WERI-Rb-1 (cell line): ENCODE data around the gene IFNK.
A peak's percentile ranks its signal among the peaks of the same experiment; 100 is the strongest.

ENCODE experiments used
- DNase-seq: peaks from one replicate; pipeline ENCODE4 v3.0.0-alpha.2; 2020
- H3K27ac ChIP-seq: fragments of 250-450 bp; sonication (Bioruptor Pico); 2 replicates; pipeline ENCODE4 v1.5.1; 2020; ENCODE audit warnings: mild to moderate bottlenecking, moderate library complexity
- H3K27me3 ChIP-seq: fragments of 250-450 bp; sonication (Bioruptor Pico); 2 replicates; pipeline ENCODE4 v1.5.1; 2021; ENCODE audit warnings: mild to moderate bottlenecking, low read depth, moderate library complexity; ENCODE audit not compliant: insufficient read depth, severe bottlenecking
- H3K36me3 ChIP-seq: fragments of 250-450 bp; sonication (Bioruptor Pico); 2 replicates; pipeline ENCODE4 v1.5.1; 2020; ENCODE audit warnings: mild to moderate bottlenecking, moderate library complexity
- H3K4me3 ChIP-seq: 2 replicates; pipeline ENCODE4 v1.5.1; 2011; ENCODE audit warnings: low read depth, mild to moderate bottlenecking, control low read depth, low read length
- H3K9me3 ChIP-seq: fragments of 250-450 bp; sonication (Bioruptor Pico); 2 replicates; pipeline ENCODE4 v1.5.1; 2021; ENCODE audit warnings: mild to moderate bottlenecking, moderate library complexity; ENCODE audit not compliant: severe bottlenecking
- TF ChIP-seq, protein P1 (sequence below): IDR thresholded peaks from 2 replicates; pipeline ENCODE4 v1.5.1; 2011; ENCODE audit warnings: low read depth, mild to moderate bottlenecking, control low read depth, inconsistent platforms, low read length

Gene IFNK

DNA sequence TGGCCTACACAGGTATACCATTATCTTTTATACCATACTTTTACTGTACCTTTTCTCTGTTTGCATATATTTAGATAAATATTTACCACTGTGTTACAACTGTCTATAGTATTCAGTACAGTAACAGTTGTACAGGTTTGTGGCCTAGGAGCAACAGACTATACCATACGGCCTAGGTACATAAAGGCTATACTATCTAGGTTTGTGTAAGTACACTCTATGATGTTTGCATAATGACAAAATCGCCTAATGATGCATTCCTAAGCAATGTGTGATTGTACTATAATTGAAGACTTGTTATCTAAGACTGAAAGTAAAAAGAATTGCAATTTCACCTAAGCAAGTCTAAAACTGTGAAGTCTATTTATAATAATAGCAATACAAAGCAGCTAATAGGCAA lies 45.3 kb downstream of the IFNK start:
- DNase-seq = no peak
- Histone ChIP-seq H3K9me3 (no peaks in the 10 kb centered on the region), H3K27me3 (no peaks in the 10 kb centered on the region), H3K4me3 (no peak overlapping the region), H3K36me3 (no peaks in the 10 kb centered on the region; the same call in 1 of the 2 replicates), H3K27ac (no peak overlapping the region)
- TF ChIP-seq, protein P1, sequence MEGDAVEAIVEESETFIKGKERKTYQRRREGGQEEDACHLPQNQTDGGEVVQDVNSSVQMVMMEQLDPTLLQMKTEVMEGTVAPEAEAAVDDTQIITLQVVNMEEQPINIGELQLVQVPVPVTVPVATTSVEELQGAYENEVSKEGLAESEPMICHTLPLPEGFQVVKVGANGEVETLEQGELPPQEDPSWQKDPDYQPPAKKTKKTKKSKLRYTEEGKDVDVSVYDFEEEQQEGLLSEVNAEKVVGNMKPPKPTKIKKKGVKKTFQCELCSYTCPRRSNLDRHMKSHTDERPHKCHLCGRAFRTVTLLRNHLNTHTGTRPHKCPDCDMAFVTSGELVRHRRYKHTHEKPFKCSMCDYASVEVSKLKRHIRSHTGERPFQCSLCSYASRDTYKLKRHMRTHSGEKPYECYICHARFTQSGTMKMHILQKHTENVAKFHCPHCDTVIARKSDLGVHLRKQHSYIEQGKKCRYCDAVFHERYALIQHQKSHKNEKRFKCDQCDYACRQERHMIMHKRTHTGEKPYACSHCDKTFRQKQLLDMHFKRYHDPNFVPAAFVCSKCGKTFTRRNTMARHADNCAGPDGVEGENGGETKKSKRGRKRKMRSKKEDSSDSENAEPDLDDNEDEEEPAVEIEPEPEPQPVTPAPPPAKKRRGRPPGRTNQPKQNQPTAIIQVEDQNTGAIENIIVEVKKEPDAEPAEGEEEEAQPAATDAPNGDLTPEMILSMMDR = no peak

DNA sequence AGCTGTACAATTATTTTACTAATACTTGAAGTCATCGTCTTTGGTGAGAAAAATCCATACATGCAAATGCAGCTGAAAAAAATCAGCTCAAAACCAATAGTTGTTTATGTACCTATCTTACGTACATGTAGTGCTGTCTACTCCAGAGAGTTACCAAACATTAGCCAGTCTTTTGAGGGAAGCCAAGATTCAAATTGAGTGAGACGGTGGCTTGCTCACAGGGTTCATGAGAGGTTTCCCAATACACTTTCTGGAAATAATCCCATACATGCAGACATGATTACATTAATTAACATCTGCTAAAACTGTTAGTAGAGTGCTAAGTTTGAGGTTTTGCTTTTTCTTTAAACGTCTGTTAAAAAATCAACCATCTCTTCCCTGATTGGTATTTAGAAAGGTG lies 46.9 kb downstream of the IFNK start:
- Histone ChIP-seq H3K4me3 (no peak overlapping the region), H3K36me3 (no peaks in the 10 kb centered on the region; the same call in 1 of the 2 replicates), H3K27me3 (no peaks in the 10 kb centered on the region), H3K27ac (no peak overlapping the region), H3K9me3 (no peaks in the 10 kb centered on the region)
- TF ChIP-seq, protein P1 = no peak
- DNase-seq = no peak

DNA sequence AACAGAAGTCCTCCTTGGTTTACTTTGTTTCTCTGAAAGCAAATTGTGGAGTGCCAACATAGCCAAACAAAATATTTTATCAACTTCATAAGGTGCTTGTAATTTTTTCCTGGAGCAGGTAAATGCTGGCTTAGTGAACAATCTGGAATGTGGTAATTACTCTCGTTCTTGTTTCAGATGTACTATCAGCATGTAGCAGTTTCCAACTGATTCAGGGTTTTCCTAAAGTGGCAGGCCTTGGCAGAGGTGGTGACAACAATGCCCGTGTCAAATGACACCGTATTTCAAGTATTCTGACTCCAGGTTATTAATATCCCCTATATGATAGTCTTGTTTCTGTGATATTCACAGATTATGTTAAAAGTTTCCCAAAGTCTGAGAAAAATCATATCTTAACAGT lies 48.0 kb downstream of the IFNK start:
- Histone ChIP-seq H3K36me3 (no peaks in the 10 kb centered on the region), H3K9me3 (no peaks in the 10 kb centered on the region), H3K27me3 (no peaks in the 10 kb centered on the region), H3K4me3 (peak overlapping the region; percentile 91; the same call in 1 of the 2 replicates), H3K27ac (no peak overlapping the region)
- TF ChIP-seq, protein P1 = no peak
- DNase-seq = no peak

DNA sequence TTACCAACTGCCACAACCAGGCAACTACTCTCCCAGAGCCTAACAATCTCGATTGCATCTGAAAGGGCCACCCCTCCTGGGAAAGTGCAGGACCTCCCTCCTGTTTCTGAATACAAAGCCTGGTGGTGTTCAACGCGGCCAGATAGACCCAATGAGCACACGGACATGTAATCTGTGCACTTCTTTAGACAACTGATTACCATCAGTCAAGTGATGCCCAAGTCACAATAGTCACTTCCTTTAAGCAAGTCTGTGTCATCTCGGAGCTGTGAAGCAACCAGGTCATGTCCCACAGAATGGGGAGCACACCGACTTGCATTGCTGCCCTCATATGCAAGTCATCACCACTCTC lies 48.5 kb downstream of the IFNK start:
- TF ChIP-seq, protein P1 = no peak
- Histone ChIP-seq H3K36me3 (no peaks in the 10 kb centered on the region), H3K27me3 (no peaks in the 10 kb centered on the region), H3K9me3 (no peaks in the 10 kb centered on the region), H3K4me3 (peak overlapping the region; percentile 91), H3K27ac (peak overlapping the region; percentile 77)
- no peak for DNase-seq

DNA sequence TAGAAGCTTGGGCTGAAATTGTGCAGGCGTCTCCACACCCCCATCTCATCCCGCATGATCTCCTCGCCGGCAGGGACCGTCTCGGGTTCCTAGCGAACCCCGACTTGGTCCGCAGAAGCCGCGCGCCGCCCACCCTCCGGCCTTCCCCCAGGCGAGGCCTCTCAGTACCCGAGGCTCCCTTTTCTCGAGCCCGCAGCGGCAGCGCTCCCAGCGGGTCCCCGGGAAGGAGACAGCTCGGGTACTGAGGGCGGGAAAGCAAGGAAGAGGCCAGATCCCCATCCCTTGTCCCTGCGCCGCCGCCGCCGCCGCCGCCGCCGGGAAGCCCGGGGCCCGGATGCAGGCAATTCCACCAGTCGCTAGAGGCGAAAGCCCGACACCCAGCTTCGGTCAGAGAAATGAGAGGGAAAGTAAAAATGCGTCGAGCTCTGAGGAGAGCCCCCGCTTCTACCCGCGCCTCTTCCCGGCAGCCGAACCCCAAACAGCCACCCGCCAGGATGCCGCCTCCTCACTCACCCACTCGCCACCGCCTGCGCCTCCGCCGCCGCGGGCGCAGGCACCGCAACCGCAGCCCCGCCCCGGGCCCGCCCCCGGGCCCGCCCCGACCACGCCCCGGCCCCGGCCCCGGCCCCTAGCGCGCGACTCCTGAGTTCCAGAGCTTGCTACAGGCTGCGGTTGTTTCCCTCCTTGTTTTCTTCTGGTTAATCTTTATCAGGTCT lies 49.0 kb downstream of the IFNK start, which contains the start of gene C9orf72:
C9orf72 (minus strand) TSS at position 564 of the 716 bp plus-strand sequence. CDS start 6,361 bp downstream, outside the sequence.
- Histone ChIP-seq H3K36me3 (no peaks in the 10 kb centered on the region), H3K27me3 (no peaks in the 10 kb centered on the region), H3K27ac (peak within 1 kb of the TSS; percentile 77), H3K4me3 (peak within 1 kb of the TSS; percentile 91), H3K9me3 (no peaks in the 10 kb centered on the region)
- peak; percentile 76 for DNase-seq
- TF ChIP-seq, protein P1 = no peak
